Ramos (cell line): ENCODE measurements around the gene RUNDC1.

Experiments
- in situ Hi-C: fragments of 300-500 bp; cut with MboI; formaldehyde crosslinking; loops from one replicate; pipeline ENCODE4 v1.14.3; 2022; ENCODE audit warnings: low sequenced_read_pairs; ENCODE audit not compliant: unreplicated experiment

The RUNDC1 gene

DNA sequence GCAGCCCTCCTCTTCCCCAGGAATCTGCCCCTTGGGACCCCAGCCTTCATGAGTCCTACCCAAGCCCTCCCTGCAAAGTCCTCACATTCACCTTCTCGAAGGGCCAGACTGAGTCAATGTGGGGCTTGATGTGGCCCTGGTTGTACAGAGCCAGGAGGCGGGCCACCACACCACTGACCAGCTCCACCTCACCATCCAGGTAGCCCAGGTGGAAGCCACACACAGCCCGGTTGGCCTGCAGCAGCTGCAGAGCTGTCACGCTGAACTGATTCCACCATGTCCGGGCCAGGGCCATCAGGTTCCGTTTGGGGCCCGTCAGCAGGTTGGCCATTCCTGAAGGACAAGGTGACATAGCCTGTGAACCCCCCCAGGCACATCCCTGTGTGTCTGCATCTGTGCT is 35.9 kb downstream of the RUNDC1 start:
- in situ Hi-C loops, result no loop called here

DNA sequence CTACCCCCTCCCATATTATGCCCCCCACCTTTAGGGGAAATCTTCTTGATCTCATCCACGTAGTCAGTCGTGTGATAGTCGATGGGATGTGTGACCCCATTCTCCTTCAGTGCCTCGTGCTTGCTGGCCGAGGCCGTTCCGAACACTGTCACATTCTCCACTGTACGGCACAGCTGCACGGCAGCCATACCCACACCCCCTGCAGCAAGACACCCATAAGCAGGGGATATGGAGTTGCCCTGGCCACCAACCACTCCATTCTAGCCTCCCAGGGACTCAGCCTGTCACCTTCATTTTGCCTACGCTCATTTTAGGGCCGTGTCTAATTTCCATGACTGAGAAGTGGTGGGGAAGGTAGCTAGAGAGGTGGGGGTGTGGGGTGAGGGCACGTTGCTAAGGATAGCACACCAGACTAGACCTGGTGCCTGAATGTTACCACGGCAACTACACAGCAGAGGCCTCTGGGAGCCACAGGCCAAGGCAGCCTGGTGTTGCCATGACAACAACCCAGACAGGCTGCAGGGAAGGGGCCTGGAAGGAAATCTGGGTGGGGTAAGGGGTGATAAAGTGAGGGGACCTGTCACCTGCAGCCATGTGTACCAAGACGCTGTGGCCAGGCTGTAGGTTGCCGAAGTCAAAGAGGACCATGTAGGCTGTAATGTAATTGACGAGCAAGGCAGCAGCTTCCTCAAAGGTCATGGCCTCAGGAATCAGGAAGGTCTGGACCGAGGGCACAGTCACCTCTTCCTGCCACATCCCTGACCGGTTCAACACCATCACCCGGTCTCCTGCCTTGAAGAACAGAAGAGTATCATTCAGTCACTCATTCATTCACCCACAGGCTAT is 37.9 kb downstream of the RUNDC1 start:
- in situ Hi-C loops, result no loop called here

DNA sequence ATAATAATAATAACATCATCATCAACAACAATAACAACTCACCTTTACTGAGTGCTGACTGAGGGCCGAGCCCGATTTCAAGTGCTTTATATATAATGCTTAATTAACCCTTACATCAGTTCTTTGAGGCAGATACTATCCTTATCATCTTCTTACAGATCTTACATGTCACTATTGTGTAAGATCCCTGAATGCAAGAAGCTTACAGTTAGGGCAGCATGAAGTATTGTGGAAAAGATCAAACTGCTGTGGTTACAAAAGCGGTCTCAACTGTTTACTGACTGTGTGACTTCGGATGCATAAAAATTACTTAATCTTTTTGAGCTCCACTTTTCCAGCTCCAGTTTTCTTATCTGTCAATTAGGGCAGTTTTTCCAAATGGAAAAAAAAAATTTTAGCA is 38.6 kb downstream of the RUNDC1 start:
- in situ Hi-C loops, result no loop called here

DNA sequence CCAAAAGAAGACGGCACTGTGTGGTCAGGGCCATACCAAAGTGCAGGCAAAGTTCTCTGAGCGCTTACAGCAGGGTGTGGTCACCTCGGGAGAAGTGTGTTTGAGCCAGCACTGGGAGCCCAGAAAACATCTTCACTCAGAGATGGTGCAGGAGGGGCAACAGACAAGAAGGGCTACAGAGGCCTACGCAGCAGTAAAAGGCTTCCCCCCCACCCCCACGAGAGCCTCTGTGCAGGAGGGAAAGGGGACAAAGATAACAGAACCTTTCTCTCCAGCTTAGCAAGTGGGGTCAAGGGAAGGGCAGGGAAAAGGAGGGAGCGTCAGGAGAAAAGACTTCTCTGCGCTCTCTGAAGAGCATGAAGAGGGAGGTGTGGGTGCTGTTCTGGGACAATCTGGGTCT is 39.1 kb downstream of the RUNDC1 start:
- in situ Hi-C loops, result no loop called here

DNA sequence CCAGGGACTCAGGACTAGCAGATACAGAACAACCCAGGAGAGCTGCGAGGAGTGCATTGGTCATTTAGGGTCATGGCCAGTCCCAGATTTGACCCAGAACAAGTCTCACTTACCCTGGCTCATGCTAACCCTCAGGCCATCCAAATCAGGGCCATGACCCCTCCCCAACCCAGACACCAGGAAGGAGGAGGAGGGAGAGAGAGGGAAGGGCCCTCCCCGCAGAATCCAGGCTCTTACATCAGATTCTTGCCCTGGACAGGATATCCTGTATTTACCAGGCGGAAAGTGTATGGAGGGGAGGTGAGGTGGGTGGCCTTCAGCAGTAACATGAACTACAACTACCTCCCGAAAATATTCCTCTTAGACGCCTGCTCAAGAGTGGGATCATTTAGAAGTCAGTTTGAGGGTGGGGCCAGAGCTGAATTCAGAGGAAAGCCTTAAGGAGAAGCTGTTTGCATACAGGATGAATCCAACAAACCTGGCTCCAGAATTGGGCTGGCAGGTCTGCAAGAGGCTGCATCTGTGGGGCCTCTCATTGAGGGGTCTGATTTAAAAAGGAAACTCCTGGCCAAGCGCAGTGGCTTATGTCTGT is 39.8 kb downstream of the RUNDC1 start:
- in situ Hi-C loops, result no loop called here

DNA sequence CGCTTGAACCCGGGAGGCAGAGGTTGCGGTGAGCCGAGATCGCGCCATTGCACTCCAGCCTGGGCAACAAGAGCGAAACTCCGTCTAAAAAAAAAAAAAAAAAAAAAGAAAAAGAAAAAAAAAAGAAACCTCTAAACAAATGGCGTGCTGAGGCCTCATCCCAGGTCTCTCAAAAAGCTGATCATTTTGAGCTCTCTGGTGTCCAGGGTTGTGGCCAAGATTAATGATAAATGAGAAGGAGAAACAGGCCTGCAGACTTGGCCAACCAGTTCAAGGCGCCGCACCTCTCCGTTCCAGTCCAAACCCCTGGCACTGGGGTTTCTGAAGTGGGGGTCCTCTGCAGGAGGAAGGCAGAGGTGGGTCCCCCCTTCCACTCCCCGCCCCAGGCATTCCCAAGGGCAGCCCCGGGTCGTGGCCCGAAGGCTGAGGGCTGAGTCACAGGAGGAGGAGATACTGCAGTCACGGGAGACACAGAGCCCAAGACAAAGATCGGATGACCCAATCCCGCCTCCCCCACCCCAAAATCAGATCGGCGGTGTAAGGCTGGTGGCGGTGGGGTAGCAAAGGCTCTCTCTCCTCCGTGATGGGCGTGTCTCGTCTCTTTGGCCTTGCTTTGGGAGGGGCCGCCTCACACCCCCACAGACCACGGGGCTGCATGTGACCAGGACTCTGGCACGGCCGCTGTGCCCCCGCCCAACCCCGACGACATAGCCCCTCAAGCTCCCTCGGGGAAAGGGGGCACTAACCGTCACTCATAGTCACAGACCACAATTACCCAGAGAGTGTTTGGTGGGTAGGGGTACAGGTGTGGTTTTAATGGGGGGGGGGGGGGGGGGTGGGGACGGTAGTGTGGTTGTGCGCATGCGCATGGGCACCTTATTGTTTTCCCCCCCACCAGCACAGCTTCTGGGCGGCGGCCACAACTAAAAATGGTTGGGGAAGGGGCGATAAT is 40.7 kb downstream of the RUNDC1 start:
- in situ Hi-C loops, result no loop called here

DNA sequence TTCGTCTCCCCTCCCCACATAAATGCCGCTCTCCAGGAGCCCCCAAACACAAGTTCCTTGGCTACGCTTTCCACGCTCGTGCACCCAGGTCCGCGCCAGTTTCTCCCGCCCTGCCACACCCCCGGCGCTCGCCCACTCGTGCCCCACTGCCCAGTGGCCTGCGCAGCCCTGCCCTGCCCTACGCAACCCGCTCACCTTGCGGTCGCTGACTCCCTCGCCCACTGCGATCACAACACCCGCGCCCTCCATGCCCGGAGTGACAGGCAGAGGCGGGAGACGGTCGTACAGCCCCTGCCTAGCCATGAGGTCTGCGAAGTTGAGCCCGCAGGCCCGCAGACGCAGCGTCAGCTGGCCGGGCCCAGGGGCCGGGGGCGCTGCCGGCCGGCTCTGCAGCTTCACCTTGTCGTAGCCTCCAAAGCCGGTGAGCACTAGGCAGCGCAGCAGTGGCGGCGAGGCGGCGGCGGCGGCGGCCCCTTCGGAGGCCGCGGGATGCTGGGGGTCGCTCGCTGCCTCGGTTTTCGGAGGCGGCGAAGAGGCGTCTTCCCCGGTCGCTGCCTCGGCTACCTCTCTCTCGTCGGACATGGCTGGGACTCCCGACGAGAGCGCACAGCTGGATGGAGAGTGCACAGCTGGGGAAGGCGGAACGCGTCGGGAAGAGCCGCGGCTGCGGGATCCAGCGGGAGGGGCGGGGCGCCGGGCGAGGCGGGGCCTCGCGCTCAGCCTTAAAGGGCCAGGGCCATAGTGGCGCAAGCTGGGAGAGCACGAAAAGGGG is 41.6 kb downstream of the RUNDC1 start, which contains the start of gene VAT1:
VAT1 (minus strand) TSS at position 645 of the 772 bp plus-strand sequence; CDS start at position 582, 63 bp downstream.
- in situ Hi-C loops, result no loop called here

DNA sequence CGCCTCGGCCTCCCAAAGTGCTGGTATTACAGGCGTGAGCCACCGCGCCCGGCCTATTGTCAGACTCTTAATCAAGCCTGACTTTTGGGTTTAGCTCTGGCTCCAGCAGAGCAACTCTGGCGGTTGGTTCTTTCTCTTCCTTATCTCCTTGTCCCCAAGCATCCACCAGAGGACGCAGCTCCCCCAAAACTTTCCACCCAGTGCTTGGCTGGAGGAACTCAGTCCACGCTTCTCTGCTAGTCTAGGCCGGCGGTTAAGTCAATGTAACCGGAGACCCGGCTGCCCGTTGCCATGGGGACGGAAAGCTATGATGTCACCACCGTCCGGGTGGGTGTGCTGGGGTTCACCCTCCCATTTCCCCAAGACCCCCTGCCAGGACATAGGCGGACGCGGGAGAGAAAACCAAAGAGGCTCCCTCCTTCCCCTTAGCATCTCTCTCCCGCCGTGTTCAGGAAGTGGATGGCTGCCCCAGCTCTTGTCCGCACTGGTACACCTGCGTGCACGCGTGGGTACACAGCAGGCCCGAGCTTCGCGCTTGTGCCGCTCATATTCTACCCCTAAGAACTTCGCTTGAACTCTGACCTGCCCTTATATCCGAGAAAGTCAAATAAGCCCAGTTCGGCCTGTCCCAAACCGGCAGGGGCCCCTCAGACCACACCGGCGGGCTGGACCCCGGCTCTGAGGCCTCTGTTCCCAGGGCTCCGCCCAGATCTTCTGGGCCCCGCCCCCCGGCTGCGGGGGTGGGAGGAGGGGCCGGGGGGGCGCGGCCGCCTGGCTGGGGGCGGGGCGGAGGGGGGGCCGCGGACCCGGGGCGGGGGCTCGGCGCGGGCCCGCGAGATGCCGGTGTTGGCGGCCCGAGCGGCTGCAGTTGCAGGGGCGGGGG is 44.3 kb downstream of the RUNDC1 start, which contains the start of gene RND2:
RND2 (plus strand) TSS at position 825 of the 883 bp plus-strand sequence. CDS start 117 bp downstream, outside the sequence.
- in situ Hi-C loops, result no loop called here

DNA sequence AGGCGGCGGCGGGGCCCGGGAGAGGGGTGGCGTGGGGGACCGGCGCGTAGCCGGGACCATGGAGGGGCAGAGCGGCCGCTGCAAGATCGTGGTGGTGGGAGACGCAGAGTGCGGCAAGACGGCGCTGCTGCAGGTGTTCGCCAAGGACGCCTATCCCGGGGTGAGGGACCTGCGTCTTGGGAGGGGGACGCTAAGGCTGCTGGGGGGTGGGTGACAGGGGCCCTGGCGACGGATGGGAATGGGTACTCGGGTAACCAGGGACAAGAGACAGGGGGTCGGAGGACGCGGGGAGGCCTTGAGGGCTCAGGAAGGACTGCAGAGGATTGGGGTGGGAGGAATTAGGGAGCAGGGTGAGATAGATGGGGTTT is 44.9 kb downstream of the RUNDC1 start:
- in situ Hi-C loops, result no loop called here

DNA sequence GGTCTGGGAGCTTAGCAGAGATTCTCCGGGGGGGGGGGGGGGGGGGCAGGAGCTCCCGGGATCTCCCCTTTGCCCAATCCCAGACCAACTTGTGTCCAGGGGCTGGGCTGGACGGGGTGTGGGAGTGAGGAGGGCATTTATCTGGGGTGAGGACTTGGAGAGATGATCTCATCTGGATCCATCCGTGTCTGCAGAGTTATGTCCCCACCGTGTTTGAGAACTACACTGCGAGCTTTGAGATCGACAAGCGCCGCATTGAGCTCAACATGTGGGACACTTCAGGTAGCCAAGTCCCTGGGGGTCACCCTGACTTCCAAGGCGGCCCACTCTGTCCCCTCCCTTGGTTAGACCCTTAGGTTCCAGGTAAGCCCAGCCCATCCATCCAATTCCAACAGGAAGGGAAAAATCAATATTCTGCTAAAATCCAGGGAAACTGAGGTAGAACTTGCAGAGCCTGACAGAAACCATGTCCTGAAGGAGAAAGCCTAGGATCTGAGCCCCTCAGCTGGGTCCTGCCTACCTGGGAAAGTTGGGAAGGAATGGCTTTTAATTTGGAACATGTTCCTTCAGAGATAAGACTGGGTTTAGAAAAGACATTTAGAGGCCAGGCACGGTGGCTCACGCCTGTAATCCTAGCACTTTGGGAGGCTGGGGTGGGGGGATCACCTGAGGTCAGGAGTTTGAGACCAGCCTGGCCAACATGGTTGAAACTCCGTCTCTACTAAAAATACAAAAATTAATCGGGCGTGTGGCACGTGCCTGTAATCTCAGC is 45.6 kb downstream of the RUNDC1 start:
- in situ Hi-C loops, result no loop called here

DNA sequence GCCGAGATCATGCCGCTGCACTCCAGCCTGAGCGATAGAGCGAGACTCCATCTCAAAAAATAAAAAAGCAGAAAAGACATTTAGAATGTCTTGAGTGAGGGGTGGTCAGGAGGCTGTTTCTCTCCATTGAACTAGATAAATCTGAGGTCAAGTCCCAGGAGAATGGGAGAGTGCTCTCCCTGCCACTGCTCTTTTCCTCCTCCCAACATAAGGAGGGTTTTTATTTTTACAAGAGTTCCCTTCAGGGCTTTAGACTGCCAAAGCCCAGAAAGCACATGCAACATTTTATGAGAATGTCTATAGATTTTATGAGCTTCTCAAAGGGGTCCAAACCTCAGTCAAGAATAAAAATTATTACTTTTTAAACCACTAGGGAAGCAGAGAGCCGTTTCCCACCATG is 46.2 kb downstream of the RUNDC1 start:
- in situ Hi-C loops, result no loop called here

DNA sequence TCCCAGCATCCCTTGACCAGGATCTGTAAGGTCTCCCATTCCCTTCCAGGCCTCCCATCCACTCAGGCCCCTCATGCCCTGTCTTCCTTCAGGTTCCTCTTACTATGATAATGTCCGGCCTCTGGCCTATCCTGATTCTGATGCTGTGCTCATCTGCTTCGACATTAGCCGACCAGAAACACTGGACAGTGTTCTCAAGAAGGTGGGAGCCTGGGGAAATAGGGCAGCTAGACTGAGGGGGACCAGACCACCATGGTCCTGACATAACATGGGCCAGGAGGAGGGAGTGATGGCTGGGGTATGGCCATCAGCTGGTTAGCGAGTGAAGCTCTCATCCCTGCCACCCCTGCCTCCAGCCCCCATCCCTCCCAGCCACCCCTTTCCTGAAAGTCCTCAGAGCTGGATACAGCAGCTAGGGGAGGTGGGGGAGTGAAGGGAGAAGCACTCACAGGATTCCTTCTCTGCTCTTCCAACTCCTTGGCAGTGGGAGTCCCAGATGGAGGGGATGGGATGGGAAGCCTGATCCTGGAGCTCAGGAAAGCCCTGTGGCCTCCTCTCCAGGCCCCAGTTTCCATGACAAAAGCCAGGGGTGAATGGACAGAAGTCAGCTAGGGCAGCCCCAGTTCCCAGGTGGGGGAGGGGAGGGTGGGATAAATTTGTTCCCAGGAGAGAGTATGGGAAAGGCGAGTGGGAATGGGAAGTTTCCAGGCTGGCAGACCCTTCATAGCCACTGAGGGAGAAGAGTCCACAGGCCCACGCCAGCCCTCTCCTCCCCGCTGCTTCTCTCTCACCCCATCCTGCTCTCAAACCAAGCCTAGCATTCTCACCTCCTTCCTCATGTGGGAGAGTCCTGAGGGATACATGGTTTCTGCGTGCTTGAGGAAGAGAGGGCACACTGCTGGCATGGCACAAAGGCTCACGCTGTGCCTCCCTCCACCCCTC is 47.0 kb downstream of the RUNDC1 start:
- in situ Hi-C loops, result no loop called here

DNA sequence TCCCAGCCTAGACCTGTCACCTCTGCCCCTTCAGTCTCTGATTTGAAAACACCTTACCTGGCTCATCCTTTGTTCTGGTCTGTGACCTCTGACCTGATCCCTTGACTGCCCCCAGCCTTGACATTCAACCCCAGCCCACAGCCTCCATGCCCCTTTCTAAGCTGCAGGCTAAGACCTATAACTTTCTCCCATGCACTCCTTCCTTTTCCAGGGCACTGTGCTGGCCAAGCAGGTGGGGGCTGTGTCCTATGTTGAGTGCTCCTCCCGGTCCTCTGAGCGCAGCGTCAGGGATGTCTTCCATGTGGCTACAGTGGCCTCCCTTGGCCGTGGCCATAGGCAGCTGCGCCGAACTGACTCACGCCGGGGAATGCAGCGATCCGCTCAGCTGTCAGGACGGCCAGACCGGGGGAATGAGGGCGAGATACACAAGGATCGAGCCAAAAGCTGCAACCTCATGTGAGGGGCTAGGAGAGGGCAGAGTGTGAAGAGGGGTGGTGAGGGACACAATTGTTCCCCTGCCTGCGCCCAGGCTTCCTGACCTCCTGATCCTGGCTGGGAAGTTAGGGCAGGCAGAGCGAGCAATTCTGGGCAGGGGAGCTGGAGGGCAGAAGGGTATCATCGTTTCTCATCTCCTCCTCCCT is 48.0 kb downstream of the RUNDC1 start:
- in situ Hi-C loops, result no loop called here

DNA sequence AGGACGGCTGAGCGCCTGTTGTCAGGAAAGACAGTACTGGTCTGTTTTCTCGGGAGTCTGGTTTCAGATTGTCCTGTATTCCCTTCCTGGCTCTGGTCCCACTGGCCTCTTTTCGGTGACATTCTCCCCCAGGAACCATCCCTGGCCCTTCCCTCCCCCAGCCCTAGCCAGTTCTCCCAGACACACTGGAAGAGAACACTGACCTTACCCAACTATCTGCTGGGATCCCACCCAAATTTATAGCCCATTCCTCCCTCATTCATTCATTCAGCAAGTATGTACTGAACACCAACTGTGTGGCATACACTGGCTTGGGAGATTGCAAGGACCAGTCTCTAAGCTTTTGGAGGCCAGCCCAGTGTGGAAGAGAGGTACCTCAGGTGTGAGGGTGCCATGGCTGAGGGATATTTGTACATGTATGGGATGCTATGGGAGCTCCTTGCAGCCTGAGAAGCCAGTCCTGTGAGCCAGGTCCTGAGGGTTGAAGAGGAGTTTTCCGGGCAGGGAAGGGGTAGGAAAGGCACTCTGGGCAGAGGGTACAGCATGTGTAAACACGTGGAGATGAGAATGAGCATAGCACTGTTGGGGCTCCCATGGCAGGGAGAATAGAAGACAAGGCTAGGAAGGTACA is 49.9 kb downstream of the RUNDC1 start:
- in situ Hi-C loops, result no loop called here

DNA sequence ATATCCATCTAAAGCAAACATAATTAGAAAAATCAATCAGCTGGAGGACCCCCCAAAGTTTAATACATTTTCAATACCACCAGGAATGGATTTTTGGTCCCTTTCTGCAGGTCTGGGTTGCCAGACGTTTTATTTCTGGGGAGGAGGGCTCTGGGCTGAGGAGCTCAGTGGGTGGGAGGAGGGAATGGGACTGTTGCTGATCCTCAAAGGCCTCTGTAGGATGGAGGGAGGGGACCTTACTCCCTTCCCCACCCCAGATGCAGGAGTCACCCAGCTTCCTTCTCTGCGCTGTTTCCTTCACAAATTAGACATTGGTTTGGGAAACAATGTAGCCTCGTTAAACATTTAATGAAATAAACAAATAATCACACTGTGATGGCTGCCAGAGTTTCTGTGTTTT is 51.3 kb downstream of the RUNDC1 start:
- in situ Hi-C loops, result no loop called here
